OCI-LY1 (cell line): ENCODE measurements around the gene SLCO2B1.

Source experiments
- EZH2 ChIP-seq: fragments of 200-600 bp; sonication (generic), shearing (Covaris generic); IDR thresholded peaks from 2 replicates; pipeline ENCODE4 v1.8.0; 2017; ENCODE audit warnings: borderline replicate concordance, mixed run types, mild to moderate bottlenecking, antibody characterized with exemption, low read length, moderate library complexity, mixed read lengths
- TF ChIP-seq, protein P1 (sequence below): fragments of 200-600 bp; sonication (generic), shearing (Covaris generic); IDR thresholded peaks from 2 replicates; pipeline ENCODE4 v1.5.1; 2017; ENCODE audit warnings: mild to moderate bottlenecking, antibody characterized with exemption, low read length, moderate library complexity, mixed read lengths

DNA sequence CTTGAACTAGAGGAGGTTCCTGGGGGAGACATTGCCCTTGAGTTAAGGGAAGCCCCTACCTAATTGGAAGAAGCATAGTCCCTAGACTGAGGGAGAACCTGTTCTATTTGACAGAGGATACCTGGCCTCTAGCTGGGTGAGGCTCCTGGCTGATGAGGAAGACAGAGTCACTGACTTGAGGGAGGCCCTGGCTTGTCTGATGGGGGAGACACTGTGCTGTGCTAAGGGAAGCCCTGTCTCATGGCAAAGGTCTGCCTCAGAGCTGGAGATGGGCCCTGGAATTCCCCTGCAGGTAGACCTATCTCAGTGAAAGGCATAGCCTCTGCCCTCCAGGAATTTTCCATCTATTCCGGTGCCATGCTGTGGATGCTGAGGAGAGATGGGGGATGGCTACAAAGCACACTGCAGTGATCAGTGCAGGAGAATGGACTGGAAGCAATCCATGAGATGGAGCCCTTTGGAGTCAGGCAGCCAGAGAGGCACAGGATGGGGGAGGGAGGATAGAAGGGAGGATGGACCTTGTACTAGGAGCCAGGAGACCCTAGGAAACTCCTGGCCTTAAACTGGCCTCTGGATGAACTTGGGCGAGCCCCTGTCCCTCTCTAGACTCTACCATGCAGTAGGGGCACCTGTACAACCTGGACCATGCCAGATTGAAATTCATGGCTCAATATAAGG is 39.9 kb downstream of the SLCO2B1 start:
- TF ChIP-seq, protein P1, sequence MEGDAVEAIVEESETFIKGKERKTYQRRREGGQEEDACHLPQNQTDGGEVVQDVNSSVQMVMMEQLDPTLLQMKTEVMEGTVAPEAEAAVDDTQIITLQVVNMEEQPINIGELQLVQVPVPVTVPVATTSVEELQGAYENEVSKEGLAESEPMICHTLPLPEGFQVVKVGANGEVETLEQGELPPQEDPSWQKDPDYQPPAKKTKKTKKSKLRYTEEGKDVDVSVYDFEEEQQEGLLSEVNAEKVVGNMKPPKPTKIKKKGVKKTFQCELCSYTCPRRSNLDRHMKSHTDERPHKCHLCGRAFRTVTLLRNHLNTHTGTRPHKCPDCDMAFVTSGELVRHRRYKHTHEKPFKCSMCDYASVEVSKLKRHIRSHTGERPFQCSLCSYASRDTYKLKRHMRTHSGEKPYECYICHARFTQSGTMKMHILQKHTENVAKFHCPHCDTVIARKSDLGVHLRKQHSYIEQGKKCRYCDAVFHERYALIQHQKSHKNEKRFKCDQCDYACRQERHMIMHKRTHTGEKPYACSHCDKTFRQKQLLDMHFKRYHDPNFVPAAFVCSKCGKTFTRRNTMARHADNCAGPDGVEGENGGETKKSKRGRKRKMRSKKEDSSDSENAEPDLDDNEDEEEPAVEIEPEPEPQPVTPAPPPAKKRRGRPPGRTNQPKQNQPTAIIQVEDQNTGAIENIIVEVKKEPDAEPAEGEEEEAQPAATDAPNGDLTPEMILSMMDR = no peak
- TF ChIP-seq EZH2 = no peak
